ENCODE measurements around the gene CCNQ. TPM values are rescaled to one million over a fixed set of nuclear protein-coding genes. Genes with fewer than 3 reads are reported as not detected.

Gene CCNQ
- total and polyA plus RNA-seq, 10 of the 15 experiments (the other 5 are each of a cell fraction or from before 2014, with no cell fraction given), result 0.45 to 36.2 (median 18.2) TPM

GRCh38 chrX:153626025-153626633 is 27.2 kb upstream of the CCNQ start (continued):
- TF ChIP-seq, protein P1, sequence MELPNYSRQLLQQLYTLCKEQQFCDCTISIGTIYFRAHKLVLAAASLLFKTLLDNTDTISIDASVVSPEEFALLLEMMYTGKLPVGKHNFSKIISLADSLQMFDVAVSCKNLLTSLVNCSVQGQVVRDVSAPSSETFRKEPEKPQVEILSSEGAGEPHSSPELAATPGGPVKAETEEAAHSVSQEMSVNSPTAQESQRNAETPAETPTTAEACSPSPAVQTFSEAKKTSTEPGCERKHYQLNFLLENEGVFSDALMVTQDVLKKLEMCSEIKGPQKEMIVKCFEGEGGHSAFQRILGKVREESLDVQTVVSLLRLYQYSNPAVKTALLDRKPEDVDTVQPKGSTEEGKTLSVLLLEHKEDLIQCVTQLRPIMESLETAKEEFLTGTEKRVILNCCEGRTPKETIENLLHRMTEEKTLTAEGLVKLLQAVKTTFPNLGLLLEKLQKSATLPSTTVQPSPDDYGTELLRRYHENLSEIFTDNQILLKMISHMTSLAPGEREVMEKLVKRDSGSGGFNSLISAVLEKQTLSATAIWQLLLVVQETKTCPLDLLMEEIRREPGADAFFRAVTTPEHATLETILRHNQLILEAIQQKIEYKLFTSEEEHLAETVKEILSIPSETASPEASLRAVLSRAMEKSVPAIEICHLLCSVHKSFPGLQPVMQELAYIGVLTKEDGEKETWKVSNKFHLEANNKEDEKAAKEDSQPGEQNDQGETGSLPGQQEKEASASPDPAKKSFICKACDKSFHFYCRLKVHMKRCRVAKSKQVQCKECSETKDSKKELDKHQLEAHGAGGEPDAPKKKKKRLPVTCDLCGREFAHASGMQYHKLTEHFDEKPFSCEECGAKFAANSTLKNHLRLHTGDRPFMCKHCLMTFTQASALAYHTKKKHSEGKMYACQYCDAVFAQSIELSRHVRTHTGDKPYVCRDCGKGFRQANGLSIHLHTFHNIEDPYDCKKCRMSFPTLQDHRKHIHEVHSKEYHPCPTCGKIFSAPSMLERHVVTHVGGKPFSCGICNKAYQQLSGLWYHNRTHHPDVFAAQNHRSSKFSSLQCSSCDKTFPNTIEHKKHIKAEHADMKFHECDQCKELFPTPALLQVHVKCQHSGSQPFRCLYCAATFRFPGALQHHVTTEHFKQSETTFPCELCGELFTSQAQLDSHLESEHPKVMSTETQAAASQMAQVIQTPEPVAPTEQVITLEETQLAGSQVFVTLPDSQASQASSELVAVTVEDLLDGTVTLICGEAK (IDR thresholded peaks at IDR 0.05; ENCODE audit: borderline replicate concordance), result no peak
- TF ChIP-seq JUNB (IDR thresholded peaks at IDR 0.05) (no peak), NR2C1 (IDR thresholded peaks at IDR 0.05) (no peak), NRF1 (conservative IDR thresholded peaks at IDR 0.05; ENCODE audit: low read depth, low read length) (no peak), PAX5 (IDR thresholded peaks at IDR 0.05; ENCODE audit: borderline replicate concordance, low read depth, low read length) (no peak)

- WGBS (ENCODE audit: insufficient coverage, insufficient replicate concordance, low lambda C conversion rate, missing lambda C conversion rate), result 51% methylated on average over 19 of the region's 21 CpGs
- SMC1A ChIA-PET (ENCODE audit: uncharacterized antibody, unreplicated experiment), result no interaction called here
- no peak overlapping the region for H2AFZ ChIP-seq (ENCODE audit: control insufficient read depth, low read depth, low read length)
- H4K20me1 ChIP-seq (ENCODE audit: control insufficient read depth, insufficient read depth), result no peaks in the 10 kb centered on the region
- RAD21 ChIA-PET (ENCODE audit: unreplicated experiment), result no interaction called here
- no peak overlapping the region for H3K4me3 ChIP-seq
- CTCF ChIA-PET, result no interaction called here
- no peak overlapping the region for H3K9ac ChIP-seq (ENCODE audit: control insufficient read depth, insufficient read depth, low read length)
- H3K9me3 ChIP-seq (replicated peaks; ENCODE audit: control insufficient read depth, insufficient read depth, low read length), result no peaks in the 10 kb centered on the region; the same call in 2 of the 3 replicates
- ATAC-seq (no peak), FAIRE-seq (no peak), DNase-seq (ENCODE audit: low read depth, low spot score) (no peak)
- POLR2A ChIA-PET, result no interaction called here
- H3K4me2 ChIP-seq (ENCODE audit: control insufficient read depth, insufficient read depth), result no peak overlapping the region
- H3K36me3 ChIP-seq (ENCODE audit: control insufficient read depth in 2 of 2, insufficient read depth in 2 of 2, low read length in 1 of 2), result no peaks in the 10 kb centered on the region
- no TSS peak for BruUV-seq (replicated peaks)
- no peak overlapping the region for H3K27ac ChIP-seq (ENCODE audit: control insufficient read depth, insufficient read depth)
- no peaks in the 10 kb centered on the region for H3K79me2 ChIP-seq (ENCODE audit: control insufficient read depth, insufficient read depth, low read length)
- H3K27me3 ChIP-seq (replicated peaks in 1 of 2; ENCODE audit: control insufficient read depth in 2 of 2, insufficient read depth in 2 of 2, low read length in 1 of 2), result no peaks in the 10 kb centered on the region; a peak in 3 of 4 replicates
- in situ Hi-C loops (cut with MboI) (no loop called here), intact Hi-C loops (cut with micrococcal nuclease; ENCODE audit: unreplicated experiment) (no loop called here)
- H3K4me1 ChIP-seq (ENCODE audit: control insufficient read depth, insufficient read depth, low read length), result no peaks in the 10 kb centered on the region
- TF ChIP-seq ZNF622 (IDR thresholded peaks at IDR 0.05) (no peak), CUX1 (IDR thresholded peaks at IDR 0.05; ENCODE audit: insufficient replicate concordance, low read depth, low read length) (no peak), CEBPB (IDR thresholded peaks at IDR 0.05; ENCODE audit: borderline replicate concordance in 1 of 2, low read depth in 2 of 2, low read length in 2 of 2) (no peak), PBX3 (IDR thresholded peaks at IDR 0.05; ENCODE audit: insufficient replicate concordance, low read depth, low read length) (no peak), HDAC6 (IDR thresholded peaks at IDR 0.05; ENCODE audit: unreplicated experiment) (no peak)
Measured at GRCh38 chrX:153625271-153626024, 26.5 kb upstream of the CCNQ start.

All from GM12878 (cell line).